ENCODE measurements around the gene PPP1CC. TPM values are rescaled to one million over a fixed set of nuclear protein-coding genes. Genes with fewer than 3 reads are reported as not detected.
"Not testable (repeated sequence)": the region's sequence is repeated elsewhere in the genome, so short reads cannot be mapped to it uniquely, and the experiment has no call there.

The PPP1CC gene
- total RNA-seq, 1 experiment from 2014 or later: 321 TPM

- DNase-seq (ENCODE audit: low spot score) (no peak), ATAC-seq (peak; percentile 55)
- H3K36me3 Mint-ChIP-seq: peaks cover 76% of the 10 kb centered on the region
- H3K27ac Mint-ChIP-seq: peak overlapping the region; percentile 89
- peak overlapping the region; percentile 32 for H3K4me3 Mint-ChIP-seq
- no peaks in the 10 kb centered on the region for H3K27me3 Mint-ChIP-seq (ENCODE audit: low read depth)
- peaks cover 37% of the 10 kb centered on the region for H3K4me1 Mint-ChIP-seq
- ChIA-PET POLR2A (no interaction called here), CTCF (no interaction called here)
- TF ChIP-seq OVOL2 (CRISPR knock-in tag; IDR thresholded peaks at IDR 0.05; ENCODE audit: borderline replicate concordance) (no peak), ZBTB21 (CRISPR knock-in tag; IDR thresholded peaks at IDR 0.05; ENCODE audit: borderline replicate concordance) (no peak), ELF4 (CRISPR knock-in tag; IDR thresholded peaks at IDR 0.05; ENCODE audit: low read depth) (no peak), ZNF121 (CRISPR knock-in tag; IDR thresholded peaks at IDR 0.05) (no peak), E2F1 (CRISPR knock-in tag; IDR thresholded peaks at IDR 0.05) (no peak), AFF4 (CRISPR knock-in tag; IDR thresholded peaks at IDR 0.05; ENCODE audit: borderline replicate concordance) (no peak)
- H3K9me3 Mint-ChIP-seq: no peaks in the 10 kb centered on the region
Observed at GRCh38 chr12:110726028-110726427, 16.7 kb downstream of the PPP1CC start.

- no peak for DNase-seq (ENCODE audit: low spot score)
- Mint-ChIP-seq H3K4me3 (no peak overlapping the region), H3K27me3 (ENCODE audit: low read depth) (no peaks in the 10 kb centered on the region), H3K4me1 (peaks cover 37% of the 10 kb centered on the region), H3K36me3 (peaks cover 76% of the 10 kb centered on the region), H3K27ac (peak overlapping the region; percentile 73), H3K9me3 (no peaks in the 10 kb centered on the region)
- no peak for ATAC-seq
- TF ChIP-seq E2F1 (CRISPR knock-in tag; IDR thresholded peaks at IDR 0.05): no peak
- POLR2A ChIA-PET: no interaction called here
- CTCF ChIA-PET: no interaction called here
Observed at GRCh38 chr12:110725267-110725666, 17.4 kb downstream of the PPP1CC start.

- peaks cover 83% of the 10 kb centered on the region for H3K36me3 Mint-ChIP-seq
- CTCF ChIA-PET; DNase-seq (ENCODE audit: low spot score); H3K9me3 Mint-ChIP-seq; POLR2A ChIA-PET; H3K4me3 Mint-ChIP-seq; ATAC-seq; H3K27ac Mint-ChIP-seq; H3K27me3 Mint-ChIP-seq (ENCODE audit: low read depth): not testable (repeated sequence)
- H3K4me1 Mint-ChIP-seq: peaks cover 27% of the 10 kb centered on the region
Observed at GRCh38 chr12:110722892-110723291, 19.8 kb downstream of the PPP1CC start.

GRCh38 chr12:110721570-110721969, 21.1 kb downstream of the PPP1CC start:
- ATAC-seq: no peak
- DNase-seq (ENCODE audit: low spot score): no peak
- ChIA-PET CTCF (no interaction called here), POLR2A (no interaction called here)
- Mint-ChIP-seq H3K4me3 (no peak overlapping the region), H3K9me3 (no peaks in the 10 kb centered on the region), H3K27me3 (ENCODE audit: low read depth) (no peaks in the 10 kb centered on the region), H3K27ac (no peak overlapping the region), H3K36me3 (peaks cover 84% of the 10 kb centered on the region), H3K4me1 (peaks cover 14% of the 10 kb centered on the region)
- TF ChIP-seq NFE2L1 (CRISPR knock-in tag; IDR thresholded peaks at IDR 0.05): no peak

GRCh38 chr12:110720516-110720915, 22.2 kb downstream of the PPP1CC start:
- Mint-ChIP-seq H3K4me3 (no peak overlapping the region), H3K36me3 (peaks cover 77% of the 10 kb centered on the region), H3K4me1 (0 out of 2 replicates have a peak, but pooled peaks cover 6% of the 10 kb centered on the region), H3K9me3 (no peaks in the 10 kb centered on the region), H3K27ac (no peak overlapping the region), H3K27me3 (ENCODE audit: low read depth) (no peaks in the 10 kb centered on the region)
- ChIA-PET POLR2A (no interaction called here), CTCF (no interaction called here)
- ATAC-seq (no peak), DNase-seq (ENCODE audit: low spot score) (no peak)
- TF ChIP-seq ZNF317 (CRISPR knock-in tag; IDR thresholded peaks at IDR 0.05; ENCODE audit: borderline replicate concordance, low read depth) (no peak), ZNF138 (CRISPR knock-in tag; conservative IDR thresholded peaks at IDR 0.05) (no peak), ERG (CRISPR knock-in tag; IDR thresholded peaks at IDR 0.05) (no peak), CBFB (CRISPR knock-in tag; IDR thresholded peaks at IDR 0.05; ENCODE audit: low read depth) (no peak), NFATC4 (CRISPR knock-in tag; IDR thresholded peaks at IDR 0.05) (no peak)
